ENCODE data around the gene ZNF418.
A peak's percentile ranks its signal among the peaks of the same experiment; 100 is the strongest.
"Not testable (repeated sequence)": the region's sequence is repeated elsewhere in the genome, so short reads cannot be mapped to it uniquely, and the experiment has no call there.

ZNF418 gene

DNA sequence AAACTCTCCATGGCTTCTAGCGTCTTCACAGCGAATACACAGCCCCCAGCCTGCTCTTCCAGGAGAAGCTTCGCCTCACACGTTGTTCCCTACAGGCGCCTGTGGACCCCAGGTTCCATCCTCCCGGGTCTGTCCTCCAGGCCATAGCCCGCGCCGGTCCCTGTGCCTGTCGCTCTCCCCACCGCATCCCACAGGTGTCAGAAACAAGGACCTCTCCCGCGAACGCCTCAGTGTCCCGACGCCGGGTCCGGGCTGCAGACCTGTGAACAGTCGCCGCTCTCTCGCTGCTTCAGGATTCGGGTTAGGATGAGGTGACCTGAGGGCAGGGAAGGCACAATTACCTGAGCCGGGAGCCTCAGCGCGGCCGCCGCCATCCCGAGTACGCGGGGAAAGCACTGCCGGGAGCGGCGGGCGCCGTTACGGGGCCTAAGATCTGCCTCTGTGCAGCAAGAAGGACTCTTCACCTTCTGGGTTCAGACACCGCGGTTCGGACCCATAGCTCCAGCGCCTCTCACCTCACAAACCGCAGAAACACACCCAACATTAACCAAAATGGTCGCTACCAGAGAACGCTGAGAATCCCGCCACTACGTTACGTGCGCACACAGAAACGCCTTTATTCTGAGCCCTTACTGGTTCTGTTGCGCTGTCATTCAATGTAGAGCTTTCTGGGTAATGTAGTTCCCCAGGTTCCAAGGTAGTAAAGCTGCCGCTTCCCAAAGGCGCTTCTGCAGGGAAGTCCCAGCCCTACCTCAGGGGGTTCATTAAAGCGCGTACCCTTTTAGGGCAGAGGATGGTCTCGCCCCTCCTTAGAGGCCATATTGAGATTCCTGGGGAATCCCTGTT is at the start of gene ZNF418:
Gene ZNF418, minus strand, starts transcription at position 583 of the 846 bp plus-strand sequence. CDS start 1,580 bp downstream, outside the sequence.
- peak; percentile 32 for DNase-seq (ENCODE audit: low read depth, low spot score)

- DNase-seq (ENCODE audit: low read depth, low spot score): no peak
These were observed 43.5 kb upstream of the ZNF418 start for GRCh38 chr19:57978586-57979289.

GRCh38 chr19:57974434-57974833 is 39.2 kb upstream of the ZNF418 start, which contains the start of gene C19orf18:
Gene C19orf18, minus strand, starts transcription at chr19:57974534. Its CDS starts 102 bp downstream, at chr19:57974432.
- no peak for DNase-seq (ENCODE audit: low read depth, low spot score)

- no peak for DNase-seq (ENCODE audit: low read depth, low spot score)
These were observed 29.6 kb upstream of the ZNF418 start for GRCh38 chr19:57964761-57965160.

DNA sequence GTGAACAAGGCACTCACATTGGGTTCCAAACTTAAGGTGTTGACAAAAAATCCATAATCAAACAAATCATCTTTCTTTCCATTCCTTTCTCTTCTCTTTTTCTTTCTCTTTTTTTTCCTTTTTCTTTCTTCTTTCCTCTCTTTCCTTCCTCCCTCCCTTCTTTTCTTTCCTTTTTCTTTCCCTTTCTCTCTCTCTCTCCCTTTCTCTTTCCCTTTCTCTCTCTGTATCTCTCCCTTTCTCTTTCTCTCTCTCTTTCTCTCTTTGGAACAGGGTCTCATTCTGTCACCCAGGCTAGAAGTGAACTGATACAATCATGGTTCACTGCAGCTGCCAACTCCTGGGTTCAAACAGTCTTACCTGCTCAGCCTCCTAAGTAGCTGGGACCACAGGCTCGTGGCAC is 26.6 kb upstream of the ZNF418 start:
- DNase-seq (ENCODE audit: low read depth, low spot score): no peak

- no peak for DNase-seq (ENCODE audit: low read depth, low spot score)
These were observed 19.8 kb upstream of the ZNF418 start for GRCh38 chr19:57954996-57955395.

DNA sequence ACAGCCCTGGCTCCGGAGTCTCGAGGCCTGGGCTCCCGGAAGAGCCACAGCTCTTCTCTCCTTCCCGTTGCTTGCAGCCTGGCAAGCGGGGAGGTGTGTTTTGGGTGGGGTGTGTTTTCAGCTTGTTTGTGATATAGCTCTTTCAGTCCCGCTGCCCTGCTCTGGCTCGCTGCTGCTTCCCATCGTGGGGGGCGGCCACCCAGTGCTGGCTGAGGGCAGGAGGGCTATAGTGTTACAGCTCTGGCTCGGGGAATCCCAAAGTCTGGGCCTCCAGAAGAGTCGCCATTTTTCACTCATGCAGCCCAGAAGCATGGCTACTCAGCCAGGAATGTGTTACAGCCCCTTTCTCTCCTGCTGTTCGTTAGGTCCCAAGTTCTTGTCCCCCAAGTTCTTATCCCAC is 14.5 kb upstream of the ZNF418 start:
- DNase-seq (ENCODE audit: low read depth, low spot score): no peak

- DNase-seq (ENCODE audit: low read depth, low spot score): no peak
These were observed 14.1 kb upstream of the ZNF418 start for GRCh38 chr19:57949296-57949695.

GRCh38 chr19:57947419-57948134 is 12.4 kb upstream of the ZNF418 start, which contains the start of gene ZNF256:
Gene ZNF256, minus strand, starts transcription at chr19:57947706. Its CDS starts 232 bp downstream, at chr19:57947474.
- DNase-seq (ENCODE audit: low read depth, low spot score): peak; percentile 86

GRCh38 chr19:57947088-57947418 is 11.9 kb upstream of the ZNF418 start:
- no peak for DNase-seq (ENCODE audit: low read depth, low spot score)

- no peak for DNase-seq (ENCODE audit: low read depth, low spot score)
These were observed 11.1 kb upstream of the ZNF418 start for GRCh38 chr19:57946316-57946715.

GRCh38 chr19:57941593-57941992 is 6.4 kb upstream of the ZNF418 start:
- no peak for DNase-seq (ENCODE audit: low read depth, low spot score)

DNA sequence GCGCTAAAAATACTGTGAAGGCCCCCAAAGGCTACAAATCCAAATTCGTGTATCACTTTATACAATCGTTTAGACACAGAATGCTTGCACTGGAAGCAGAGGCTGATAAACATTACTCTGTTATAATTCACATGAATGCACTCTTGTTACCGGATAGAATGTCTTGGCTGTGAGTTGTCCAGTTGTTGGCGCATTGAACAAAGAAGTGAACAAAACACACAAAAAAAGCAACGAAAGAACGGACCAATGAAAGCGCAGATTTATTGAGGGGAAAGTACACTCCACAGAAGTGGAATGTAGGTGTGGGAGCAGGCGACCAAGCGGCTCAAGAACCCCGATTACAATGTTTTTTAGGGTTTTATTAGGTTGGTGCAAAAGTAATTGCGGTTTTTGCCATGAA is 529 bp upstream of the ZNF418 start:
- DNase-seq (ENCODE audit: low read depth, low spot score): no peak

- DNase-seq (ENCODE audit: low read depth, low spot score): no peak
These were observed 7.6 kb downstream of the ZNF418 start for GRCh38 chr19:57927587-57927986.

DNA sequence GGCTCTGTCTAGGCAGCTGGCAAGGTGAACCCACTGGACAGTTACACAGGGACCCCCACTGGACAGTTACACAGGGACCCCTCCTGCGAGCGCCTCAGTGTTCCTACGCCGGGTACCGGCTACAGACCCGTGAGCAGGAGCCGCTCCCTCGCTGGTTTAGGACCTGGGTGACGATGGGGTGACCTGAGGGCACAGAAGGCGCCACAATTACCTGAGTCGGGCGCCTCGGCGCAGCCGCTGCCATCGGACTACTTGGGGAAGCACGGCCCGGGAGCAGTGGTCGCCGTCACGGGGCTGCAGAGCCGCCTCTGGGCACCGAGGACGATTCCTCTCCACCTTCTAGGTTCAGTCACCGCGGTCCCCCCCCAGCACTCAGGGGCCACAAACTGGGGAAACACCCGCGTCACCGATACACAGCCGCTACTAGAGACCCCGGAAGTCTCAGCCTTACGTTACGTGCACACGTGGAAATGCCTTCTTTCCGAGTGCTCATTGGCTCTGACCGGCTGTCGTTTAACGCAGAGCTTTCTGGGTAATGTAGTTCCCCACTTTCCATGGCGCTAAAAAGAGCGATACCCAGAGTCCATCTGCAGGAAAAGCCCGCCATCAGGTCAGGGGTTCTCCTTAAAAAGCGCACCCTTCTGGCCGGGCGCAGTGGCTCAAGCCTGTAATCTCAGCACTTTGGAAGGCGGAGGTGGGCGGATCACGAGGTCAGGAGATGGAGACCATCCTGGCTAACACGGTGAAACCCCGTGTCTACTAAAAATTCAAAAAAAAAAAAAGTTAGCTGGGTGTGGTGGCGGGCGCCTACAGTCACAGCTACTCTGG is 18.8 kb downstream of the ZNF418 start, which contains the start of gene ZNF417:
Gene ZNF417, minus strand, starts transcription at position 425 of the 828 bp plus-strand sequence. Its CDS starts 181 bp downstream, at position 244.
- DNase-seq (ENCODE audit: low read depth, low spot score): peak; percentile 79

- no peak for DNase-seq (ENCODE audit: low read depth, low spot score)
These were observed 20.7 kb downstream of the ZNF418 start for GRCh38 chr19:57914531-57914930.

- DNase-seq (ENCODE audit: low read depth, low spot score): no peak
These were observed 27.8 kb downstream of the ZNF418 start for GRCh38 chr19:57907394-57907793.

GRCh38 chr19:57905258-57905657 is 29.9 kb downstream of the ZNF418 start:
- no peak for DNase-seq (ENCODE audit: low read depth, low spot score)

DNA sequence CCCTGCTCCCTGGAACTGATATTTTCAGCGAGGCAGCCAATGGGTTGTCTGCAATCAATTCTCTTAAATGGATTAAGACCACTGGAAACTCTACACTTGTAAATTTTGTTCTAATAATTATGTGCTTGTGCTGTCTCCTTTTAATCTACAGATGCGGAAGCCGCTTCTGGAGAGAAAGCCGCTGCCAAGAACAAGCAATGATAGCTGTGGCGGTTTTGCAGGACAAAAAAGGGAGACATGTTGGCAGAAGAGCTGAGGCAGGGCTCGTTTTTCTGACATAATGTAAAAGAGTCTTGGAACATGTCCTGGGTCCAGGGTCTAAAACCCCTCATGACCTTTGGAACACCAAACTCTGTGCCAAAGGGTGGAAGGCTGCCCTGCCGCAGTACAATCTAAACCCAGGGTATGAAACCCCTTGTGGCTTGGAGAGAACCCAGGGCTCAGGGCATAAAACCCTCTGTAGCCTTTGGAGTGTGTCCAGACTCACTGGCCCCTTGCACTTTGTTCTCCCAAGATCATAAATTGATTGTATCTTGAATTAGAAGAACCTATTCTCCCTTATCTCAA is 31.5 kb downstream of the ZNF418 start:
- DNase-seq (ENCODE audit: low read depth, low spot score): no peak

DNA sequence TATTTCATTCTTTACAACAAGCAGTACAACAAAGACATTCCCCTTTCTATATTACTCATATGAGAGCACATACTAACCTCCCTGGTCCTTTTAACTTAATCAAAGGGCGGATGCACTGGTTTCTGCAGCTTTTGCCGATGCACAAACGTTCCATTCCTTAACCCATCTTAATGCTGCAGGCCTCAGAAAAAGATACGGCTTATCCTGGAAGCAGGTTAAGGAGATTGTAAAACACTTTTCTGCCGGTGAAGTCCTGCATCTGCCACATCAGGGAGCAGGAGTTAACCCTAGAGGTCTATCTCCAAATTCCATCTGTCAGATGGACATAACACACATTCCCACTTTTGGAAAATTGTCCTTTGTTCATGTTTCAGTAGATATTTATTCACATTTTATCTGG is 34.9 kb downstream of the ZNF418 start:
- no peak for DNase-seq (ENCODE audit: low read depth, low spot score)

DNA sequence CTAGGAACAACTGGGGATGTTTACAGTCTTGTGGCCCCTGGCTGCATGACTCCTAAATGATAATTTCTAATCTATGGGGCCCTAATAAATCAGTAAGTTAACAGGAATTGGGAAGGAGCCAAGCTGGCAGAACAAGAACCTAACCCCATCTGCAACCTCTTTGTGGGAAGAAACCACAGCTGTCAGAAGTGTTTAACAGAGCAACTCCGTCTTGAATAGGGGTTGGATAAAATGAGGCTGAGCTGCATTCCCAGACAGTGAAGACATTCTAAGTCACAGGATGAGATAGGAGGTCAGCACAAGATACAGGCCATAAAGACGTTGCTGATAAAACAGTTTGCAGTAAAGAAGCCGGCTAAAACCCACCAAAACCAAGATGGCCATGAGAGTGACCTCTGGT is 44.5 kb downstream of the ZNF418 start:
- DNase-seq (ENCODE audit: low read depth, low spot score): not testable (repeated sequence)
